HG02571 (cell line): ENCODE measurements around the gene JAKMIP2.
A peak's percentile ranks its signal among the peaks of the same experiment; 100 is the strongest.
"Not testable (repeated sequence)": the region's sequence is repeated elsewhere in the genome, so short reads cannot be mapped to it uniquely, and the experiment has no call there.

Experiments
- ATAC-seq: cut with Tn5 transposase; IDR thresholded peaks from one replicate; pipeline ENCODE4 v1.9.1; 2021; ENCODE audit warnings: mild to moderate bottlenecking, moderate library complexity; ENCODE audit not compliant: unreplicated experiment

Gene JAKMIP2

GRCh38 chr5:147666419-147666818, 116.1 kb downstream of the JAKMIP2 start:
- no peak for ATAC-seq

GRCh38 chr5:147661541-147661940, 121.0 kb downstream of the JAKMIP2 start:
- ATAC-seq: no peak

GRCh38 chr5:147659166-147659929, 123.2 kb downstream of the JAKMIP2 start:
- ATAC-seq: no peak

GRCh38 chr5:147658293-147658932, 124.1 kb downstream of the JAKMIP2 start:
- no peak for ATAC-seq

DNA sequence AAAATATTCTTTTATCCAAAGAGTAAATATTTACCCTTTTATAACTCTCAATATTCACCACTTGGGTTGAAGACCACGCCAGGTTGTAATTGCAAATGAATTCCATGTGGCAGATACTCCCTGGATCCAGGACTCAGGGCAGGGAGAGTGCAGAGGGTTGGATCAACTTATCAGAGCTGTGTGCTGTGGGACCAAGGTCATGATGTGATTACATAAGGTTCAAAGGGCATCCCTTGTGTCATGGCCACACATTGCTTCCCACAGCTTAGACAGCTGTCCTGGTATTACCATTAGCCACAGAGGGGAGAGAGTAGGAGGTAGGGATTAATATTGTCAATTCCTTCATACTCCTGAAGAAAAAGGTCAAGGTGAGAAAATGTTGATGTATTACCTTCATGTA, 133.9 kb downstream of the JAKMIP2 start:
- ATAC-seq: no peak

GRCh38 chr5:147645197-147645596, 137.3 kb downstream of the JAKMIP2 start:
- no peak for ATAC-seq

DNA sequence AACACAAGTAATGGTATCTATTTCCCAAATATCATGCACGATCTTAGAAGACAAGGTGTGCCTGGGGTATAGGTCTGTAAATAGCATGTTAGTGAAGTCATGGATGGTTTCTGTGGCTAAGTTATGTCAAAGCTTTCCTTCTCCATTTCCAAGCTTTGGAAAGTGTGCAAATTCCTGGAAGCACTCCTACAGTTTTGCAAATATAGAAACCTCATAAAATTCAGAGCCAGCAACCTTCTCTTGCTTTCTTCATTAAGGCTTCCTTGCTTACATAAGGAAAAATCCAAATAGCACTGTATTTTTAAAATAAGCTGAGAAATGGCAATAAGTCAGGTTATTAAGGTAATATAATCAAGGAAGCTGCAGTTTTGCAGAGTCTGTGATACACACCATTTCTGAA, 138.1 kb downstream of the JAKMIP2 start:
- no peak for ATAC-seq

DNA sequence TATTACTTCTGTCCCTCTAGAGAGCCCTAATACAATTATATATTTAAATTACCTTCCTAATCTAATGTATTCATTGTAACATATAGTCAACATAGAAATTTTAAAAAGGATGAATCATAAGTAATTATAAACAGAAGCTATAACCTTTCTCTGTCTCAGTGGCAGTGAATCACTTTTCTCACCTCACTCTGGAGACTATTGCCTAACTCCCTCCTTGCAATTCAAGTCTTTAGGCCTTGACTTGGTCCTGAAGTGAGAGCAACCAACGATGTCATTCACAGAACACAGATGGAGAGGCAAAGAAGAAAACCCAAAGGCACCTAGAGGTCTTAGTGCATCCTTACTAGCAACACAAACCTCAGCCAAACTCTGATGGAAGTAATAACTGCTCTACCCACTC, 139.4 kb downstream of the JAKMIP2 start:
- no peak for ATAC-seq

DNA sequence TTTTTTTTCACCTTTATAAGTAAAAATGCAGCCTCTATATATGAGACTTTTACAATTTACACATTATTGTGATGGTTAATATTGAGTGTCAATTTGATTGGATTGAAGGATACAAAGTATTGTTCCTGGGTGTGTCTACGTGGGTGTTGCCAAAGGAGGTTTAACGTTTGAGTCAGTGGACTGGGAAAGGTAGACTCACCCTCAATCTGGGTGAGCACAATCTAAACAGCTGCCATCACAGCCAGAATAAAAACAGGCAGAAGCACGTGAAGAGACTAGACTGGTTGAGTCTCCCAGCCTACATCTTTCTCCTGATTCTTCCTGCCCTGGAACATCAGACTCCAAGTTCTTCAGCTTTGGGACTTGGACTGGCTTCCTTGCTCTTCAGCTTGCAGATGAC, 139.9 kb downstream of the JAKMIP2 start:
- no peak for ATAC-seq

- no peak for ATAC-seq
Observed at GRCh38 chr5:147639321-147639720, 143.2 kb downstream of the JAKMIP2 start.

- ATAC-seq: no peak
Observed at GRCh38 chr5:147636729-147636984, 145.9 kb downstream of the JAKMIP2 start.

GRCh38 chr5:147635882-147636728, 146.4 kb downstream of the JAKMIP2 start:
- no peak for ATAC-seq

DNA sequence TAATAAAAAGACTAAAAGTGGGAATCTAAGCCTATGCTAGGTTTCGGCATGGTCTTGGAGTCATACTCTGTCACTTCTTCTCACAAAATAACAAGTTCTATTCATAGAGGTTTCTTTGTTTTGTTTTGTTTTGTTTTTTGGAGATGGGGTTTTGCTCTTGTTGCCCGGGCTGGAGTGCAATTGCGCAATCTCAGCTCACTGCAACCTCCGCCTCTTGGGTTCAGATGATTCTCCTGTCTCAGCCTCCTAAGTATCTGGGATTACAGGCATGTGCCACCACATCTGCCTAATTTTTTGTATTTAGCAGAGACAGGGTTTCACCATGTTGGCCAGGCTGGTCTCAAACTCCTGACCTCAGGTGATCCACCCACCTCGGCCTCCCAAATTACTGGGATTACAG, 147.1 kb downstream of the JAKMIP2 start:
- ATAC-seq: not testable (repeated sequence)

DNA sequence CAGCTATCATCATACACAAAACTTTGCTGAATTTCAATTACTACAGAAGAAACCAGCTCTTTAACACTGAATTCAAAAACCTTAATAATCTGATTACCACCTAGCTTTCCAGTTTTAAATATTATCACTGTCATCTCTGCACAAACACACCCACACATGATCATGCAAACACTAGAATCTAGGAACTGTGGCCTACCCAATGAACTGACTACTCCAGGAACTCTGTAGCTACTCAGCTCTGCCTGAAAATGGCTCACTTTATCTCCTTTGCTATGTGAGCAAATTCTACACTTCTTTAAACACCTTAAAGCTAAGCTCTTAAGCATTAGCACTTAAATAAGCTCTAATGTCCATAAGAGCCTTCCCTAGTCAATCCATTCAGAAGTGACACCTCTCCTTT, 149.4 kb downstream of the JAKMIP2 start:
- no peak for ATAC-seq

DNA sequence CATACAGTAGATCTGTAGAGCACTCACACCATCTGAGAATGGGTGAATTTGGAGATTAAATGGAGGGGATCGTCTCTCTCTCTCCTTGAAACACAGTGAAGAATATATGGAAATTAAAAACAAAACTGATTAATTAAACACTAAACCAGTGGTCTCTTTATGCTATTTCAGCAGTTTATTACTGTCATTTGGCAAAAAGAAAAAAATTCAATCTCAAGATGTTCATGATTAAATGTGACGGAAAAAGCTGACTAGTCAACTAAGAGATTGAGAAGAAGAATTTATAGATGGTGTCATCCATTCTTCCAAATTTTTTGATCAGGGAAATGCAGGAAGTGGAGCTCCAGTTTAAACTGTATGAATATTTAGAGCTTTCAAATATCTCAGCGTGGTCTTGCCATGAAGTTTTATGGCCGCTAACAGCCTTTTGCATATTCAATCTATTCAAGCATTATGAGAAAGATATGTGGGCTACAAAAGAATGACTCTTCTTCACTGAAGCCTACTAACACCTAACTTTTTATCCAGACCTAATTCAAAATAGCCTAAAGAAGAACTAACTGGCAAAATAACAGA, 151.0 kb downstream of the JAKMIP2 start:
- ATAC-seq: no peak

GRCh38 chr5:147629196-147629595, 153.3 kb downstream of the JAKMIP2 start:
- no peak for ATAC-seq

- peak; percentile 88 for ATAC-seq
Observed at GRCh38 chr5:147628058-147628895, 154.3 kb downstream of the JAKMIP2 start.

- ATAC-seq: no peak
Observed at GRCh38 chr5:147626464-147626863, 156.1 kb downstream of the JAKMIP2 start.

DNA sequence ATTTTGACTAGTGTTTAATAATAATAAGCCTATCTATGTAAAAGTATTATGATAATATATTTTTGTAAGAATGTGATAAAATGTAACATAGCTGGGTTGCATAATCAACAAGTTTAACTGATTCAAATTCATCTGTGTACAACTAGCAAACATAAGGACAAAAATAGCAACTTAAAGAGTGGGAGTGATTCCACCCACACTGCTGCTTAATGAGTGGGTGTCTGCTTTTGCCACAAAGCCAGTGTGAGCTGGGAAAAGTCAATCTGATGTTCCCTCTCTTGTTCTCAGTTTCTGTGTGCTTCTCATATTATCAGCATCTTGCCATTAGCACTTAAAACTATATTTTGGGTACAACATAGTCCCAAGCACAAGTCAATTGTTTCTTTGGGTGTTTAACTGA, 161.5 kb downstream of the JAKMIP2 start:
- ATAC-seq: no peak

- no peak for ATAC-seq
Observed at GRCh38 chr5:147619281-147619878, 163.1 kb downstream of the JAKMIP2 start.
